GM19239 (cell line): ENCODE data around the gene LNPK.
"Not testable (repeated sequence)": the region's sequence is repeated elsewhere in the genome, so short reads cannot be mapped to it uniquely, and the experiment has no call there.

Experiments
- DNase-seq: peaks from one replicate; pipeline ENCODE4 v3.0.0; 2011; ENCODE audit warnings: low spot score; ENCODE audit not compliant: insufficient read length
- FAIRE-seq: peaks from 2 replicates; lab custom pipeline; 2011; peaks lifted over from hg19 to GRCh38; lab: Jason Lieb, UNC

The LNPK gene

GRCh38 chr2:175976391-175977157 lies 25.5 kb downstream of the LNPK start:
- DNase-seq (no peak), FAIRE-seq (no peak)

GRCh38 chr2:175973373-175973772 lies 28.7 kb downstream of the LNPK start:
- FAIRE-seq (peak; percentile 14), DNase-seq (no peak)

GRCh38 chr2:175966839-175967238 lies 35.2 kb downstream of the LNPK start:
- DNase-seq: no peak
- no peak for FAIRE-seq

GRCh38 chr2:175965773-175966172 lies 36.3 kb downstream of the LNPK start:
- no peak for DNase-seq
- FAIRE-seq: no peak

GRCh38 chr2:175964195-175964594 lies 37.9 kb downstream of the LNPK start:
- no peak for FAIRE-seq
- DNase-seq: no peak

- not testable (repeated sequence) for FAIRE-seq
These were observed 38.9 kb downstream of the LNPK start for GRCh38 chr2:175963171-175963570.

GRCh38 chr2:175957845-175958244 lies 44.2 kb downstream of the LNPK start:
- no peak for DNase-seq
- no peak for FAIRE-seq

More at GRCh38 chr2:175963171-175963570, 38.9 kb downstream of the LNPK start:
- DNase-seq: not testable (repeated sequence)

- FAIRE-seq (no peak), DNase-seq (no peak)
These were observed 46.9 kb downstream of the LNPK start for GRCh38 chr2:175955136-175955535.

GRCh38 chr2:175950512-175950911 lies 51.6 kb downstream of the LNPK start:
- FAIRE-seq: no peak
- DNase-seq: no peak

- no peak for DNase-seq
- no peak for FAIRE-seq
These were observed 53.9 kb downstream of the LNPK start for GRCh38 chr2:175948191-175948590.

- no peak for FAIRE-seq
These were observed 55.0 kb downstream of the LNPK start for GRCh38 chr2:175947073-175947472.

GRCh38 chr2:175941699-175942098 lies 60.4 kb downstream of the LNPK start:
- no peak for DNase-seq
- no peak for FAIRE-seq

More at GRCh38 chr2:175947073-175947472, 55.0 kb downstream of the LNPK start:
- DNase-seq: no peak

GRCh38 chr2:175937216-175937615 lies 64.9 kb downstream of the LNPK start:
- peak; percentile 31 for FAIRE-seq

GRCh38 chr2:175935289-175936181 lies 66.5 kb downstream of the LNPK start:
- no peak for DNase-seq
- no peak for FAIRE-seq

More at GRCh38 chr2:175937216-175937615, 64.9 kb downstream of the LNPK start:
- no peak for DNase-seq

GRCh38 chr2:175932675-175933074 lies 69.4 kb downstream of the LNPK start:
- FAIRE-seq: no peak

GRCh38 chr2:175931805-175932204 lies 70.3 kb downstream of the LNPK start:
- FAIRE-seq: no peak

More at GRCh38 chr2:175932675-175933074, 69.4 kb downstream of the LNPK start:
- no peak for DNase-seq

GRCh38 chr2:175930504-175930903 lies 71.6 kb downstream of the LNPK start:
- FAIRE-seq (no peak), DNase-seq (no peak)

More at GRCh38 chr2:175931805-175932204, 70.3 kb downstream of the LNPK start:
- DNase-seq: no peak

GRCh38 chr2:175929850-175930249 lies 72.2 kb downstream of the LNPK start:
- FAIRE-seq (no peak), DNase-seq (no peak)

GRCh38 chr2:175926272-175926671 lies 75.8 kb downstream of the LNPK start:
- no peak for DNase-seq
- no peak for FAIRE-seq

- FAIRE-seq: no peak
These were observed 79.9 kb downstream of the LNPK start for GRCh38 chr2:175922160-175922559.

GRCh38 chr2:175918935-175919334 lies 83.1 kb downstream of the LNPK start:
- FAIRE-seq (no peak), DNase-seq (no peak)

More at GRCh38 chr2:175922160-175922559, 79.9 kb downstream of the LNPK start:
- DNase-seq: no peak
